Keratinocyte (primary cell): ENCODE measurements around the gene CD93.

ENCODE experiments used
- EZH2 ChIP-seq: IDR thresholded peaks from one replicate; pipeline ENCODE4 v1.6.1; 2012; ENCODE audit warnings: inconsistent platforms, mild to moderate bottlenecking, low read length, moderate library complexity
- TF ChIP-seq, protein P1 (sequence below), 3 experiments: IDR thresholded peaks in 1 of 3; conservative IDR thresholded peaks in 1 of 3; optimal IDR thresholded peaks in 1 of 3; 2 replicates in 2 of 3; 3 replicates in 1 of 3; pipeline versions ENCODE3 to v1.5.1; 2011; ENCODE audit warnings: low read length in 3 of 3, mild to moderate bottlenecking in 3 of 3, moderate library complexity in 2 of 3, control low read depth in 1 of 3, inconsistent platforms in 1 of 3; ENCODE audit not compliant: insufficient read depth in 2 of 3; ENCODE audit errors: extremely low read depth in 1 of 3

DNA sequence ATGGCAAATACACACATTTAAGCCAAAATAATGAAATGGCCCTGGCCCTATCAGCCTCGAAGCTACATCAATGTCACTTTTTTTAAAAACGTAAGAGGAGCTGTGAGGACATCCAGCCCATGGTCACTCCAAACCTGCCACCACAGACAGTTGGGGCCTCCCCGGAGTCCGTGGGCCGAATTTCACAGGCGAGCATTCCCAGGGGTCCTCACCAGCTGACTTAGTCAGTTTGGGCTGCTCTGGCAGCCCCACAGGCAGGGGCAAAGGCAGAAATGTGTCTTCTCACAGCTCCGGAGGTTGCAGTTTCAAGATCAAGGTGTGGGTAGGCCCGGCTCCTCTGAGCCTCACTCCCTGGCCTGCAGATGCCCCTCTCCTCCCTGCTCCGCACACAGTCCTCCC is 25.8 kb upstream of the CD93 start:
- TF ChIP-seq, protein P1, sequence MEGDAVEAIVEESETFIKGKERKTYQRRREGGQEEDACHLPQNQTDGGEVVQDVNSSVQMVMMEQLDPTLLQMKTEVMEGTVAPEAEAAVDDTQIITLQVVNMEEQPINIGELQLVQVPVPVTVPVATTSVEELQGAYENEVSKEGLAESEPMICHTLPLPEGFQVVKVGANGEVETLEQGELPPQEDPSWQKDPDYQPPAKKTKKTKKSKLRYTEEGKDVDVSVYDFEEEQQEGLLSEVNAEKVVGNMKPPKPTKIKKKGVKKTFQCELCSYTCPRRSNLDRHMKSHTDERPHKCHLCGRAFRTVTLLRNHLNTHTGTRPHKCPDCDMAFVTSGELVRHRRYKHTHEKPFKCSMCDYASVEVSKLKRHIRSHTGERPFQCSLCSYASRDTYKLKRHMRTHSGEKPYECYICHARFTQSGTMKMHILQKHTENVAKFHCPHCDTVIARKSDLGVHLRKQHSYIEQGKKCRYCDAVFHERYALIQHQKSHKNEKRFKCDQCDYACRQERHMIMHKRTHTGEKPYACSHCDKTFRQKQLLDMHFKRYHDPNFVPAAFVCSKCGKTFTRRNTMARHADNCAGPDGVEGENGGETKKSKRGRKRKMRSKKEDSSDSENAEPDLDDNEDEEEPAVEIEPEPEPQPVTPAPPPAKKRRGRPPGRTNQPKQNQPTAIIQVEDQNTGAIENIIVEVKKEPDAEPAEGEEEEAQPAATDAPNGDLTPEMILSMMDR (optimal IDR thresholded peaks at IDR 0.05 in 1 of 3, IDR thresholded peaks at IDR 0.05 in 1 of 3, conservative IDR thresholded peaks at IDR 0.05 in 1 of 3; ENCODE audit: extremely low read depth in 1 of 3, insufficient read depth in 2 of 3, low read length in 3 of 3), result no peak
- no peak for TF ChIP-seq EZH2
